ENCODE data around the gene SOWAHA.

Gene SOWAHA

GRCh38 chr5:132816083-132816482 lies 3.0 kb downstream of the SOWAHA start:
- peaks cover 16% of the 10 kb centered on the region for H3K79me1 ChIP-seq (ENCODE audit: low read length)
- no peak overlapping the region for H3K18ac ChIP-seq (ENCODE audit: low read length)
- no peak overlapping the region for H3K9ac ChIP-seq (ENCODE audit: low read length)
- no CpG with 5 or more reads among the region's 2 CpGs for WGBS (ENCODE audit: extremely low coverage, insufficient coverage, insufficient read length)
- no peak overlapping the region for H3K14ac ChIP-seq (ENCODE audit: low read length)
- H3K36me3 ChIP-seq (ENCODE audit: control insufficient read depth in 1 of 2, insufficient read depth in 2 of 2, low read length in 2 of 2): peaks cover 4% of the 10 kb centered on the region in 2 experiments
- H3K4me1 ChIP-seq (ENCODE audit: control insufficient read depth in 1 of 2, insufficient read depth in 2 of 2, low read length in 2 of 2): peaks cover 12 to 16% of the 10 kb centered on the region in 2 experiments
- H4K91ac ChIP-seq (ENCODE audit: low read depth, low read length): no peak overlapping the region
- no peak overlapping the region for H3K27ac ChIP-seq (ENCODE audit: low read depth, low read length)
- peaks cover 12% of the 10 kb centered on the region for H3K79me2 ChIP-seq (ENCODE audit: control insufficient read depth, insufficient read depth, low read length, poor library complexity)
- H3K23ac ChIP-seq (ENCODE audit: low read length): no peak overlapping the region
- no peak overlapping the region for H2BK5ac ChIP-seq (ENCODE audit: low read depth, low read length, poor library complexity)
- H3K4me3 ChIP-seq (ENCODE audit: low read depth, low read length): no peak overlapping the region
- H4K12ac ChIP-seq (ENCODE audit: low read depth, low read length): no peak overlapping the region
- no peak overlapping the region for H3K4ac ChIP-seq (ENCODE audit: low read depth, low read length)
- H2BK12ac ChIP-seq (ENCODE audit: low read length): no peak overlapping the region
- H3K4me2 ChIP-seq (ENCODE audit: low read length): no peak overlapping the region
- H2AK5ac ChIP-seq (ENCODE audit: low read length): no peak overlapping the region
- H4K8ac ChIP-seq (ENCODE audit: low read depth, low read length): no peak overlapping the region
- no peak overlapping the region for H2AFZ ChIP-seq (ENCODE audit: insufficient read depth, low read length, poor library complexity)
- no peak for DNase-seq
- no peaks in the 10 kb centered on the region for H3K27me3 ChIP-seq (ENCODE audit: insufficient read depth, low read length)
- H2BK120ac ChIP-seq (ENCODE audit: insufficient read depth, low read length, poor library complexity): no peak overlapping the region
- H3K9me3 ChIP-seq (ENCODE audit: insufficient read depth, low read depth, low read length): peaks cover 6% of the 10 kb centered on the region

- Histone ChIP-seq H2BK5ac (ENCODE audit: low read depth, low read length, poor library complexity) (no peak overlapping the region), H4K91ac (ENCODE audit: low read depth, low read length) (no peak overlapping the region), H3K23ac (ENCODE audit: low read length) (no peak overlapping the region), H3K79me2 (ENCODE audit: control insufficient read depth, insufficient read depth, low read length, poor library complexity) (peaks cover 12% of the 10 kb centered on the region), H3K36me3 (ENCODE audit: control insufficient read depth in 1 of 2, insufficient read depth in 2 of 2, low read length in 2 of 2) (peaks cover 4% of the 10 kb centered on the region in 2 experiments), H2AK5ac (ENCODE audit: low read length) (no peak overlapping the region), H2AFZ (ENCODE audit: insufficient read depth, low read length, poor library complexity) (no peak overlapping the region), H3K4me2 (ENCODE audit: low read length) (no peak overlapping the region), H3K27me3 (ENCODE audit: insufficient read depth, low read length) (no peaks in the 10 kb centered on the region), H3K4me1 (ENCODE audit: control insufficient read depth in 1 of 2, insufficient read depth in 2 of 2, low read length in 2 of 2) (peaks cover 12 to 16% of the 10 kb centered on the region in 2 experiments), H3K18ac (ENCODE audit: low read length) (no peak overlapping the region), H3K79me1 (ENCODE audit: low read length) (peaks cover 16% of the 10 kb centered on the region), H3K9ac (ENCODE audit: low read length) (no peak overlapping the region), H4K8ac (ENCODE audit: low read depth, low read length) (no peak overlapping the region), H4K12ac (ENCODE audit: low read depth, low read length) (no peak overlapping the region), H2BK12ac (ENCODE audit: low read length) (no peak overlapping the region), H3K14ac (ENCODE audit: low read length) (no peak overlapping the region), H3K27ac (ENCODE audit: low read depth, low read length) (no peak overlapping the region), H2BK120ac (ENCODE audit: insufficient read depth, low read length, poor library complexity) (no peak overlapping the region), H3K4me3 (ENCODE audit: low read depth, low read length) (no peak overlapping the region), H3K9me3 (ENCODE audit: insufficient read depth, low read depth, low read length) (peaks cover 6% of the 10 kb centered on the region), H3K4ac (ENCODE audit: low read depth, low read length) (no peak overlapping the region)
- no peak for DNase-seq
These were observed 3.5 kb downstream of the SOWAHA start for GRCh38 chr5:132816554-132816953.

- Histone ChIP-seq H3K36me3 (ENCODE audit: control insufficient read depth in 1 of 2, insufficient read depth in 2 of 2, low read length in 2 of 2) (peaks cover 4% of the 10 kb centered on the region in 2 experiments), H4K12ac (ENCODE audit: low read depth, low read length) (no peak overlapping the region), H3K23ac (ENCODE audit: low read length) (no peak overlapping the region), H3K79me2 (ENCODE audit: control insufficient read depth, insufficient read depth, low read length, poor library complexity) (peaks cover 12% of the 10 kb centered on the region), H3K9ac (ENCODE audit: low read length) (no peak overlapping the region), H3K18ac (ENCODE audit: low read length) (no peak overlapping the region), H3K4me1 (ENCODE audit: control insufficient read depth in 1 of 2, insufficient read depth in 2 of 2, low read length in 2 of 2) (peaks cover 12 to 16% of the 10 kb centered on the region in 2 experiments), H3K4me2 (ENCODE audit: low read length) (no peak overlapping the region), H2BK5ac (ENCODE audit: low read depth, low read length, poor library complexity) (no peak overlapping the region), H3K14ac (ENCODE audit: low read length) (no peak overlapping the region), H3K27me3 (ENCODE audit: insufficient read depth, low read length) (no peaks in the 10 kb centered on the region), H2BK12ac (ENCODE audit: low read length) (no peak overlapping the region), H3K9me3 (ENCODE audit: insufficient read depth, low read depth, low read length) (peaks cover 6% of the 10 kb centered on the region), H3K79me1 (ENCODE audit: low read length) (peaks cover 16% of the 10 kb centered on the region), H2AK5ac (ENCODE audit: low read length) (no peak overlapping the region), H3K27ac (ENCODE audit: low read depth, low read length) (no peak overlapping the region), H4K91ac (ENCODE audit: low read depth, low read length) (no peak overlapping the region), H4K8ac (ENCODE audit: low read depth, low read length) (no peak overlapping the region), H3K4ac (ENCODE audit: low read depth, low read length) (no peak overlapping the region), H3K4me3 (ENCODE audit: low read depth, low read length) (no peak overlapping the region), H2AFZ (ENCODE audit: insufficient read depth, low read length, poor library complexity) (no peak overlapping the region), H2BK120ac (ENCODE audit: insufficient read depth, low read length, poor library complexity) (no peak overlapping the region)
- DNase-seq: no peak
- WGBS (ENCODE audit: extremely low coverage, insufficient coverage, insufficient read length): no CpG with 5 or more reads among the region's 1 CpG
These were observed 3.9 kb downstream of the SOWAHA start for GRCh38 chr5:132817011-132817410.

- peak overlapping the region; percentile 3 for H2BK120ac ChIP-seq (ENCODE audit: insufficient read depth, low read length, poor library complexity)
- peaks cover 5% of the 10 kb centered on the region for H3K9me3 ChIP-seq (ENCODE audit: insufficient read depth, low read depth, low read length)
- H3K9ac ChIP-seq (ENCODE audit: low read length): no peak overlapping the region
- H3K4me3 ChIP-seq (ENCODE audit: low read depth, low read length): no peak overlapping the region
- H4K8ac ChIP-seq (ENCODE audit: low read depth, low read length): no peak overlapping the region
- no peak overlapping the region for H3K18ac ChIP-seq (ENCODE audit: low read length)
- H3K4me1 ChIP-seq (ENCODE audit: control insufficient read depth in 1 of 2, insufficient read depth in 2 of 2, low read length in 2 of 2): peaks cover 21 to 27% of the 10 kb centered on the region in 2 experiments
- H4K12ac ChIP-seq (ENCODE audit: low read depth, low read length): no peak overlapping the region
- H2BK12ac ChIP-seq (ENCODE audit: low read length): peak overlapping the region; percentile 6
- peaks cover 9% of the 10 kb centered on the region for H3K79me1 ChIP-seq (ENCODE audit: low read length)
- H3K36me3 ChIP-seq (ENCODE audit: control insufficient read depth in 1 of 2, insufficient read depth in 2 of 2, low read length in 2 of 2): peaks cover 4 to 6% of the 10 kb centered on the region in 2 experiments
- H3K14ac ChIP-seq (ENCODE audit: low read length): no peak overlapping the region
- H3K27me3 ChIP-seq (ENCODE audit: insufficient read depth, low read length): no peaks in the 10 kb centered on the region
- peaks cover 3% of the 10 kb centered on the region for H3K79me2 ChIP-seq (ENCODE audit: control insufficient read depth, insufficient read depth, low read length, poor library complexity)
- DNase-seq: peak in 1 of 2 donors; percentile 19
- H3K4me2 ChIP-seq (ENCODE audit: low read length): no peak overlapping the region
- H3K4ac ChIP-seq (ENCODE audit: low read depth, low read length): peak overlapping the region; percentile 16
- H3K27ac ChIP-seq (ENCODE audit: low read depth, low read length): no peak overlapping the region
- H2AK5ac ChIP-seq (ENCODE audit: low read length): peak overlapping the region; percentile 49
- H4K91ac ChIP-seq (ENCODE audit: low read depth, low read length): peak overlapping the region; percentile 38
- no peak overlapping the region for H2AFZ ChIP-seq (ENCODE audit: insufficient read depth, low read length, poor library complexity)
- WGBS (ENCODE audit: extremely low coverage, insufficient coverage, insufficient read length): no CpG with 5 or more reads among the region's 26 CpGs
- H3K23ac ChIP-seq (ENCODE audit: low read length): no peak overlapping the region
- no peak overlapping the region for H2BK5ac ChIP-seq (ENCODE audit: low read depth, low read length, poor library complexity)
These were observed 6.4 kb downstream of the SOWAHA start for GRCh38 chr5:132819468-132819867.
